ENCODE measurements around the gene MEGF8. TPM values are rescaled to one million over a fixed set of nuclear protein-coding genes. Genes with fewer than 3 reads are reported as not detected.

MEGF8 gene
- total and polyA plus RNA-seq, 10 of the 15 experiments (the other 5 are each of a cell fraction or from before 2014, with no cell fraction given): 0.43 to 12.8 (median 2.7) TPM

- ChIA-PET CTCF (no interaction called here), SMC1A (ENCODE audit: uncharacterized antibody, unreplicated experiment) (no interaction called here), POLR2A (no interaction called here), RAD21 (ENCODE audit: unreplicated experiment) (interaction anchor here (0.6 kb wide), 1 partner anchor 82 kb away, joined by 3 read pairs; no protein-coding TSS in a partner anchor)
- intact Hi-C loops (cut with micrococcal nuclease; ENCODE audit: unreplicated experiment) (no loop called here), in situ Hi-C loops (cut with MboI) (no loop called here)
- no peak for DNase-seq (ENCODE audit: low read depth, low spot score)
- Histone ChIP-seq H3K4me1 (ENCODE audit: control insufficient read depth, insufficient read depth, low read length) (no peaks in the 10 kb centered on the region), H2AFZ (ENCODE audit: control insufficient read depth, low read depth, low read length) (no peak overlapping the region), H3K79me2 (ENCODE audit: control insufficient read depth, insufficient read depth, low read length) (no peaks in the 10 kb centered on the region), H3K9me3 (replicated peaks; ENCODE audit: control insufficient read depth, insufficient read depth, low read length) (no peaks in the 10 kb centered on the region), H3K27me3 (replicated peaks in 1 of 2; ENCODE audit: control insufficient read depth in 2 of 2, insufficient read depth in 2 of 2, low read length in 1 of 2) (no peaks in the 10 kb centered on the region), H3K36me3 (ENCODE audit: control insufficient read depth in 2 of 2, insufficient read depth in 2 of 2, low read length in 1 of 2) (no peaks in the 10 kb centered on the region), H3K4me2 (ENCODE audit: control insufficient read depth, insufficient read depth) (no peak overlapping the region), H3K27ac (ENCODE audit: control insufficient read depth, insufficient read depth) (no peak overlapping the region), H3K4me3 (no peak overlapping the region), H3K9ac (ENCODE audit: control insufficient read depth, insufficient read depth, low read length) (no peak overlapping the region), H4K20me1 (ENCODE audit: control insufficient read depth, insufficient read depth) (no peaks in the 10 kb centered on the region)
- peak; percentile 53; the same call in 1 of the 2 replicates for TF ChIP-seq NR2F1 (conservative IDR thresholded peaks at IDR 0.05)
- TF ChIP-seq NR2C1 (IDR thresholded peaks at IDR 0.05): peak; percentile 23; the same call in 1 of the 2 replicates
- TF ChIP-seq JUND (IDR thresholded peaks at IDR 0.05; ENCODE audit: low read depth, low read length): no peak
- 77% methylated on average over 14 of the region's 14 CpGs for WGBS (ENCODE audit: insufficient coverage, insufficient replicate concordance, low lambda C conversion rate, missing lambda C conversion rate)
- ATAC-seq: no peak
- no peak for FAIRE-seq
- no TSS peak for BruUV-seq (replicated peaks)
Measured at GRCh38 chr19:42349378-42350107, 24.1 kb downstream of the MEGF8 start.

DNA sequence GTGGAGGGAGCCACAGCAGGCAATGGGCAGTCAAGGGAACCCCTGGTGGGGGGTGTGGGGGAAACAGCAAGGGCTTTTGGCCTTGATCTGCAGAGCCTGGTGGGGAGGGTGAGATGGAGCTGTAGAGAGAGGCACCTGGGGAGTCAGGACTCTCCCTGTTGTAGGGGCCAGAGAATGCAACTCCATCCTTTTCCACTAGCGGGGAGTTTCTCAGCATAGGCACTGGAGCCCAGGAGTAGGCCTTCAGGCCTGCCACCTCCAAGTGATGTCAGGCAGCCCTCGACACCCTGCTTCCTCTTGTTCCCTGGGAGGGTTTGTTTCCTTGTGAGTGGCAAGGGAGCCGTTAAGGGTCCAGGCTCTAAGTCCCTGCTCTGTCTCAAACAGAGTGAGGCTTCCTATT, 25.0 kb downstream of the MEGF8 start:
- Histone ChIP-seq H3K9ac (ENCODE audit: control insufficient read depth, insufficient read depth, low read length) (no peak overlapping the region), H3K4me2 (ENCODE audit: control insufficient read depth, insufficient read depth) (no peak overlapping the region), H2AFZ (ENCODE audit: control insufficient read depth, low read depth, low read length) (no peak overlapping the region), H4K20me1 (ENCODE audit: control insufficient read depth, insufficient read depth) (no peaks in the 10 kb centered on the region), H3K36me3 (ENCODE audit: control insufficient read depth in 2 of 2, insufficient read depth in 2 of 2, low read length in 1 of 2) (no peaks in the 10 kb centered on the region), H3K4me1 (ENCODE audit: control insufficient read depth, insufficient read depth, low read length) (no peaks in the 10 kb centered on the region), H3K9me3 (replicated peaks; ENCODE audit: control insufficient read depth, insufficient read depth, low read length) (no peaks in the 10 kb centered on the region), H3K27me3 (replicated peaks in 1 of 2; ENCODE audit: control insufficient read depth in 2 of 2, insufficient read depth in 2 of 2, low read length in 1 of 2) (no peaks in the 10 kb centered on the region), H3K27ac (ENCODE audit: control insufficient read depth, insufficient read depth) (no peak overlapping the region), H3K79me2 (ENCODE audit: control insufficient read depth, insufficient read depth, low read length) (no peaks in the 10 kb centered on the region), H3K4me3 (no peak overlapping the region)
- ChIA-PET POLR2A (interaction anchor here (0.6 kb wide), 1 partner anchor 156 kb away, joined by 3 read pairs; no protein-coding TSS in a partner anchor), RAD21 (ENCODE audit: unreplicated experiment) (no interaction called here), CTCF (no interaction called here), SMC1A (ENCODE audit: uncharacterized antibody, unreplicated experiment) (no interaction called here)
- no TSS peak for BruUV-seq (replicated peaks)
- intact Hi-C loops (cut with micrococcal nuclease; ENCODE audit: unreplicated experiment) (no loop called here), in situ Hi-C loops (cut with MboI) (no loop called here)
- ATAC-seq (no peak), FAIRE-seq (no peak), DNase-seq (ENCODE audit: low read depth, low spot score) (no peak)
- 50% methylated on average over 3 of the region's 3 CpGs for WGBS (ENCODE audit: insufficient coverage, insufficient replicate concordance, low lambda C conversion rate, missing lambda C conversion rate)
- TF ChIP-seq SIX5 (IDR thresholded peaks at IDR 0.05; ENCODE audit: low read depth, low read length, severe bottlenecking) (no peak), IRF5 (IDR thresholded peaks at IDR 0.05; ENCODE audit: borderline replicate concordance) (no peak), HDAC2 (IDR thresholded peaks at IDR 0.05) (no peak), RFX5 (IDR thresholded peaks at IDR 0.05; ENCODE audit: low read depth, low read length) (no peak), ZNF24 (IDR thresholded peaks at IDR 0.05) (no peak), FOXK2 (IDR thresholded peaks at IDR 0.05) (no peak), JUNB (IDR thresholded peaks at IDR 0.05) (no peak)
- TF ChIP-seq, protein P1, sequence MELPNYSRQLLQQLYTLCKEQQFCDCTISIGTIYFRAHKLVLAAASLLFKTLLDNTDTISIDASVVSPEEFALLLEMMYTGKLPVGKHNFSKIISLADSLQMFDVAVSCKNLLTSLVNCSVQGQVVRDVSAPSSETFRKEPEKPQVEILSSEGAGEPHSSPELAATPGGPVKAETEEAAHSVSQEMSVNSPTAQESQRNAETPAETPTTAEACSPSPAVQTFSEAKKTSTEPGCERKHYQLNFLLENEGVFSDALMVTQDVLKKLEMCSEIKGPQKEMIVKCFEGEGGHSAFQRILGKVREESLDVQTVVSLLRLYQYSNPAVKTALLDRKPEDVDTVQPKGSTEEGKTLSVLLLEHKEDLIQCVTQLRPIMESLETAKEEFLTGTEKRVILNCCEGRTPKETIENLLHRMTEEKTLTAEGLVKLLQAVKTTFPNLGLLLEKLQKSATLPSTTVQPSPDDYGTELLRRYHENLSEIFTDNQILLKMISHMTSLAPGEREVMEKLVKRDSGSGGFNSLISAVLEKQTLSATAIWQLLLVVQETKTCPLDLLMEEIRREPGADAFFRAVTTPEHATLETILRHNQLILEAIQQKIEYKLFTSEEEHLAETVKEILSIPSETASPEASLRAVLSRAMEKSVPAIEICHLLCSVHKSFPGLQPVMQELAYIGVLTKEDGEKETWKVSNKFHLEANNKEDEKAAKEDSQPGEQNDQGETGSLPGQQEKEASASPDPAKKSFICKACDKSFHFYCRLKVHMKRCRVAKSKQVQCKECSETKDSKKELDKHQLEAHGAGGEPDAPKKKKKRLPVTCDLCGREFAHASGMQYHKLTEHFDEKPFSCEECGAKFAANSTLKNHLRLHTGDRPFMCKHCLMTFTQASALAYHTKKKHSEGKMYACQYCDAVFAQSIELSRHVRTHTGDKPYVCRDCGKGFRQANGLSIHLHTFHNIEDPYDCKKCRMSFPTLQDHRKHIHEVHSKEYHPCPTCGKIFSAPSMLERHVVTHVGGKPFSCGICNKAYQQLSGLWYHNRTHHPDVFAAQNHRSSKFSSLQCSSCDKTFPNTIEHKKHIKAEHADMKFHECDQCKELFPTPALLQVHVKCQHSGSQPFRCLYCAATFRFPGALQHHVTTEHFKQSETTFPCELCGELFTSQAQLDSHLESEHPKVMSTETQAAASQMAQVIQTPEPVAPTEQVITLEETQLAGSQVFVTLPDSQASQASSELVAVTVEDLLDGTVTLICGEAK (IDR thresholded peaks at IDR 0.05; ENCODE audit: borderline replicate concordance): no peak

Data from GM12878 (cell line).